NCI-H2196 (cell line): ENCODE measurements around the gene PRR16.

Experiments
- DNase-seq: peaks from one replicate; lab custom pipeline; 2025; ENCODE audit not compliant: unreplicated experiment; lab: John Stamatoyannopoulos, UW

Gene PRR16

DNA sequence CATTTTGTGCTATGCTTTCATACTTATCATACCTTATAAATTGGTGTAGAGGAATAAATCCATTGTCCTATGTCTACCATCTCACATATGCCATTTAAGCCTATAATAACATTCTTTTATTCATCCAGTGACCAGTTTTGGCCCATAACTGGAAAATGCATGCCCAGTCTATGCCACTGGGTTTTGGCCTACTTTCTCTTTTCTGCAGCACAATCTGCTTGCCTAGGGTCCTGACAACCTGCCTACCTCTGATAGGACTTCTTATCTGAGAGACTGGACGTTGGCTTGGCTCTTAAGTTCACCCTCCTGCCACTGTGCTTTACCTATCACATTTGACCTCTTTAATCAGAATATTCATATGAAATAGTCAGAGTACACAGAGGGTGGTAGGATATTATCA is 103.0 kb downstream of the PRR16 start:
- no peak for DNase-seq

DNA sequence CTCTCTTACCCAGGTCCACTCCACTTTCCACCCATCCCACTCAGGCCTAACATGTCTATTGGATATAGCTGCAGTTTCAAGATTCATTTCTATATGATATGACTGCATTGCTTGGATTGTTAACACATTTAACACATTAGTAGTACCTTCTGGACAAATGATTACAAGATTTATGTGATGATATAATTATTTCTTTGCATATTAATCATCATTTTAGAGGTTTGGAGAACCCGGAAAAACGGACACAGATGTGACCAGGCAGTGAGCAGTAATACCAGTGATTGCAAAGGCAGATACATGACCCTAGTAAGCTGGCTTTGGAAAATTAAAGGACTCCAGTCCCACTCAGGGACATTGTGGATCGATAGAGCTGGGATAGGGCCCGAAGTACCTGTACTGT is 103.8 kb downstream of the PRR16 start:
- no peak for DNase-seq

DNA sequence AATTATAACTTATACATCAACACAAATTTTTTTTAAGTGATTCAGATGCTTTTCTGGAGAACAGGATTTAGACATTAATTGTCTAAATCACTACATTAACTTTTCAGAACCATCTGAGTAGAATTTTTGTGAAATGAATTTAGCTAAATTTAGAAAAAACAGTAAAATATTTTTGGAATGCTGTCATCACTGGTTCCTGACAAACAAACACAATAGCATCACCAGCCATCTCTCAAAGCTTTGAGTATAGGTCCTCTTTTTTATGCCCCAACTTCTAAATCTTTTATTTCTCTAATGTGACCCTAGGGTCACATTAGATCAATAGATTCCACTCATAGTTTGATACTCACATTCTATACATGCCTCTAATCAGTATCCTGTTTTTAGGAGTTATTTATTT is 104.6 kb downstream of the PRR16 start:
- DNase-seq, result no peak

DNA sequence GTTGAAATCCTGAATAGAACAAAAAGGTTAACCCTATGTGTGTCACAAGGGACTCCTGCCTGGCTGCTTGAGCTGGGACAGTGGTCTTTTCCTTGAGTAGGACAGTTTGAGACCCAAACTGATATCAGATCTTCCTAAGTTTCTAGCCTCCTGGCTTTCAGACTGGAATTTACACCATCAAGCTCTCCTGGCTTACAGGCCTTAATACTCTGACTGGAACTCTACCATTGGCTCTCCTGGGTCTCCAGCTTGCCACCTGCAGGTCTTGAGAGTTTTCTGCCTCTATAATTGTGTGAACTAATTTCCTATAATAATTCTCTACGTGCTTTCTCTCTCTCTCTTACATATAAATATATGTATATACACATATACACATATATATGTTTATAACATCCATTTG is 112.5 kb downstream of the PRR16 start:
- DNase-seq, result no peak

DNA sequence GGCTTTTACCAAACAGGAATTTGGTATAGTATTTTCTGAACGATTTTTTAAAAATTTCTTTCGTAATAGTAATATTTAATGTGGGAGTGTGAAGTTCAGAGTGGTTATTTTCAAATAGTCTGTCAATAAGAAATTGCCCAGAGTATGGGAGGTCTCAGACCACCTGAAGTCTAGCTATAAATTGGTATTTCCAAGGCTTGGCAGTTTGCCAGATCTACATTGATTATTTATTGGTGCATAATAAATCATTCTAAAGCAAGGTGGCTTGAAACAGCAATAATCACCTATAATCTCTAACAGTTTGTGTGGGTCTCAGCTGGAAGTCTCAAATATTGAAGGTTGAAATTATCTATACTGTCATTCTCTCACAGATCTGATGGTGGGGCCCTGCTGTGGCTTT is 118.5 kb downstream of the PRR16 start:
- DNase-seq, result no peak

DNA sequence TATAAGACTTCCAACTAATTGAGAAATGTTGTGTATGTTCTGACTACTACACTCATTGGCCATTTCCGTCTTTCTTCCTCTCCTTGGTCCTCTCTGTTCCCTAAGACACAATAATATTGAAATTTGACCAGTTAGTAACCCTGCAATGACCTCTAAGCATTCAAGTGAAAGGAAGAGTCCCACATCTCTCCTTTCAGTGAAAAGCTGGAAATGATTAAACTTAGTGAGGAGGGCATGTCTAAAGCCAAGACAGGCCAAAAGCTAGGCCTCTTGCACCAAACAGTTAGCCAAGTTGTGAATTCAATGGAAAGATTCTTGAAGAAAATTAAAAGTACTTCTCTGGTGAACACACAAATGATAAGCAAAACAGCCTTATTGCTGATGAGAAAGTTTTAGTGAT is 122.5 kb downstream of the PRR16 start:
- no peak for DNase-seq

DNA sequence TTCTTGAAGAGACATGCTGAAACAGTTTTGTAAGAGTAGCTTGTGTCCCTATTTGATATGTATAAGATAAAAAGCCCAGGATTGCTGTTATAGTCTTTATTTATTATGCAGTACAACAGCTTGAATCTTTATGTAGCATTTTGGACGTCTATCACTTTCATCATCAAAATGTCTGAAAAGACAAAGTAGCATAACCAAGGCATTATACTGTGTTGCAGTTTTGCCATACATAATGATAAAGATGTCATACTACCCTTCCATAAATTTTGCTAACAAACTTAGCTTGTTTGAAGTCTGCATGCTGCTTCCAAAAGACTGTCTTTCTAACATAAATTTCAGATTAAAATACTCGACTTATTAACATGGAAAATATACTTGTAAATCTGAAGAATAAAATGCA is 127.8 kb downstream of the PRR16 start:
- no peak for DNase-seq

DNA sequence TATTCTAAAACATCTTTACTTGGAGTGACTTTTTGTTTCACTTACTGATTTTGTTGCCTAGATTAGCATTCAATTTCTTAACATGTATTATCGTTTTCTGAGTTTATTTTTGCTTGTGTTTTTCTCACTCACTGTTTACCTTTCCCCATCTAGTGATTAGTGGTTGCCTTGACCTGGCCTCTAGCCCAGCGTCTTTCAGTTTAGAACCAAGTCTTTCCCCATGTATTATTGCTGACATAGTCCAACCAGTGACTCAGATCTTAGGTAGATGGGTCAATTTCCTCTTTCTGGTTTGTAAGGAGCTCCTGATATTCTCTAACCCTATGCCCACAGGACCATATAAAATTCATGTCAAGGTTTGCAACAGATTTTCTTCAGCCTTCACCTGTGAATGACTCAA is 135.5 kb downstream of the PRR16 start:
- DNase-seq, result no peak

DNA sequence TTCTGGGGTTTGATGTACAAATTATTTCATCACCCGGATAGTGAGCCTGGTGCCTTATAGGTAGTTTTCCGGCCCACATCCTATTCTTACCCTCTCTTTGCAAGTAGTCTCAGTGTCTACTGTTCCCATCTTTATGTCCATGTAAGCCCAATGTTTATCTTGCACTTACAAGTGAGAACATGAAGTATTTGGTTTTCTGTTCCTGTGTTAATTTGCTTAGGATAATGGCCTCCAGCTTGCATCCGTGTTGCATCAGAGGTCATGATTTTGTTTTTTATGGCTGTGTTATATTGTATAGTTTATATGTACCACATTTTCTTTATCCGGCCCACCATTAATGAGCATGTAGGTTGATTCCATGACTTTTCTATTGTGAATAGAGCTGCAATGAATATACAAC is 136.5 kb downstream of the PRR16 start:
- DNase-seq, result no peak

DNA sequence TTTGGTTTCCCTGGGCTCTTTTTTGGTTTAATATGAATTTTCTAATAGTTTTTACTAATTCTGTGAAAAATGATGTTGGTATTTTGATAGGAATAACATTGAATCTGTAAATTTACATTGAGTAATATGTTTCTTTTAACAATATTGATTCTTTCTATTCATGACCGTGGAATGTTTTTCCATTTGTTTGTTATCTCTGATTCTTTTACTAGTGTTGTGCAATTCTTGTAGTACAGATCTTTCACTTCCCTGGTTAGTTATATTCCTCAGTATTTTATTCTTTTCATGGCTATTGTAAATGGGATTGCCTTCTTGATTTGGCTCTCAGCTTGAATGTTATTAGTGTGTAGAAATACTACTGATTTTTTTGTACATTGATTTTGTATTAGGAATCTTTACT is 137.9 kb downstream of the PRR16 start:
- DNase-seq, result no peak

DNA sequence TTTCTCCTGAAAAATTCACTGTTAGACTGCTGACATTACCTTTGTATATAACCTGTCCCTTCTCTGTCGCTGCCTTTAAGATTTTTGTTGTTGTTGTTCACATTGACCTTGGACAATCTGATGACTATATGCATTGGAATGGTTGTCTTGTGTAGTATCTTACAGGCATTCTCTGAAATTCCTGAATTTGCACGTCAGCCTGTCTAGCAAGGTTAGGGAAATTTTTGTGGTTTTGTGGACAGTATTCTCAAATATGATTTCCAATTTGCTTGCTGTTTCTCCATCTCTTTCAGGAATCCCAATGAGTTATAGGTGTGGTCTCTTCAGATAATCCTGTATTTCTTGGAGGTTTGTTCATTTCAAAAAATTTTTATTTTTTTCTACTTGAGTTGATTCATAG is 140.8 kb downstream of the PRR16 start:
- no peak for DNase-seq

DNA sequence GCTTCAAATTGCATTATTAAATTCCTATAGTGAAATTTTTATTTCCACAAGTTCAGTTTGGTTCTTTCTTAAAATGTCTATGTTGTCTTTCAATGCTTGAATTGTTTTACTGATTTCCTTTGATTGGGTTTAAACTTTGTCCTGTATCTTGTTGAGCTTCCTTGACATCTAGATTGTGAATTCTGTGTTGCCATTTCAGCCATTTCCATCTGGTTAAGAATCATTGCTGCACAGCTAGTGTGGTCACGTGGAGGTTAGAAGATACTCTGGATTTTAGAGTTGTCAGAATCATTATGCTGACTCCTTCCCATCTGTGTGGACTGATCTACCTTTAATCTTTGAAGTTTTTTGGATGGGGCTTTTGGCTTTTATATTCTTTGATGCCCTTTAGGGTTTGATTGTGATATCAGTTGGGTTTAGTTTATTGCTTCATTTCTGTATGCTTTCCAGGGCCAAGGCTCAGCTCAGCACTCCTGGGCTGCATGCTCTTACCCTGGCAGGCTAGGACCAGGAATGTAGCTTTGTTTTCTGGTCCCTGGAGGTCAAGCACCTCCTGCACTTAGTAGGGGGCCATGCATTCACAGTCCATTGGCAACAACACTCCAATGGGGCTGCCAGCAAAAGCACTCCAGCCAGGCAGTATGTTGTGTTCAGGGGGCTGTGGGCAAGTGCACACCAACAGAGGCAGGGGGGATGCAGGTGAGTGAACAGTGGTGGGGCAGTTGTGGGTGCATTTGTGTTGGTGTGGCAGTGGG is 141.4 kb downstream of the PRR16 start:
- DNase-seq, result no peak

DNA sequence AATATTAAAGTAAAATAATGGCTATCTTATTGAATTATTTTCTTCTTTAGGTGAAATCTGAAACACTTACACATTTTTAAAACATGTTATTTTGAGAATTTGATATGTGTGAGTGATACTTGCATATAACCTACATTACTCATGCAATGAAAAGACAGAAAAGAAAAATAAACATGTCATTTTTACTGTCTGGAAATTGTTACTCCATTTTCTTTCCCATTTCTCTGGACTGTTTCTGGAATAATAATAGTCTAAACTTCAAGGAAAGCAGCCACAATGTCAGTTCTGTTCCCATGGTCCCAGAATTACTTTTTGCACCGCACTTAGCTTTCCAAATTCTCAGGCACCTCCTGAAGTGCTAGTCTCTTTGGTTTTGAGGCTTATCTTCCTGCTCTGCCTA is 145.5 kb downstream of the PRR16 start:
- no peak for DNase-seq

DNA sequence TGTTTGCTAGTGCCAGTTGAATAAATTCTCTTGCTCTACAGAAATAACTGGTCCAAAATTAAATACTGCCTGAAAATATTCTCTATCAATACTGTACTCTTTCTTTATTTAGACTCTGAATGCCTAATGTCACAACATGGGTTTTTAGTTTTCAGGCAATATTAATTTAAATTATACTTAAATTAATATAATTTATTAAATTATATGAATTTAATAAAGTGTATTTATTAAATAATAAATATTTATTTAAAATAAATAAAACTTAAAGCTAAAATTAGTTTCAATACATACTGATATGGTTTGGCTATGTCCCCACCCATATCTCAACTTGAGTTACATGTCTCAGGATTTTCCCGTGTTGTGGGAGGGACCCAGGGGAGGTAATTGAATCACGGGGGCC is 146.0 kb downstream of the PRR16 start:
- DNase-seq, result no peak

DNA sequence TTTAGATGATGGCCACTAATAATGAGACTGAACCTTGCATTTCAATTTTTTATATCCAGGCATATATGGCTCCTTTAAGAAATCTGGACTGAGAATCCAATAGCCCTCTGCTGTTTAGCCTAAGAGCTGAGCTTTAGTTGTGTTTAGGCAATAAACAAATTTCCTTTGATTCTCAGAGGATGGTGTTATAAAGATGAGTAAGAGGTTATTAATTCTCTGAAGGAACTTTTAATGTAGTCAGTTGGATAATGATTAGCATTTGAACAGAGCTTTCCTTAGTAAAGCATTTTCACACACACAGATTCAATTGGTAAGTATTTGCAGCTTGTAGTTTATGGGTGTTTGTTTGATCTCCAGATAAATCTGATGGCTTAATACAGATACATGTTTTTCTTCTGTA is 149.6 kb downstream of the PRR16 start:
- DNase-seq, result no peak

DNA sequence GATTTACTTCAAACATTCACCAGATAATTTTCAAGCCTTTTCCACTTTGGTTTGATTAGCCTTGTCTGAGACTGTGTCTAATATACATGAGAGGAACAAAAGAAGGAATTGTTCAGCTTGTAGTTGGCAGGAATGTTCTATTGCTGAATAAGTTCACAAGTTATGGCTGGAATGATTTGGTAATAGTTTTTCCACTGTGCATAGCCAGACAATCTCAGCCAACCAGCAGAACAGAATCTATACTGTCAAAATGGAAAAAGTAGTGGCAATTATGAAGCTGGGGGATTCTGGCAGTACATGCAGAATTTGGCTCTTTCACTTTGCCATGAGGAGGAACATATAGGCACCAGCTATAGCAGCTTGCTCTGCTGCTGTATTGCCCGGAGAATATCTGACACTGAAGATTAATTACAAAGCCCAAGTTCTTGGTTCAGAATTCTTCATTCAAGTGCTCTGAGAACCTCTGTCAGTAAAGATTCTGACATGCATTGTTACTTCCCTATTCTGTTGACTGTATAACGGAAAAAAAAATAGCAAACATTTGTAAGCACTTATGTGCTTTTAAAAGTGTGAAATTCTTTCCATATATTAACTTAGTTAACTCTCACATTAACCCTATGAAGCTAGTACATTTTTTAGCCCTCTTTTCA is 150.6 kb downstream of the PRR16 start:
- DNase-seq, result no peak

DNA sequence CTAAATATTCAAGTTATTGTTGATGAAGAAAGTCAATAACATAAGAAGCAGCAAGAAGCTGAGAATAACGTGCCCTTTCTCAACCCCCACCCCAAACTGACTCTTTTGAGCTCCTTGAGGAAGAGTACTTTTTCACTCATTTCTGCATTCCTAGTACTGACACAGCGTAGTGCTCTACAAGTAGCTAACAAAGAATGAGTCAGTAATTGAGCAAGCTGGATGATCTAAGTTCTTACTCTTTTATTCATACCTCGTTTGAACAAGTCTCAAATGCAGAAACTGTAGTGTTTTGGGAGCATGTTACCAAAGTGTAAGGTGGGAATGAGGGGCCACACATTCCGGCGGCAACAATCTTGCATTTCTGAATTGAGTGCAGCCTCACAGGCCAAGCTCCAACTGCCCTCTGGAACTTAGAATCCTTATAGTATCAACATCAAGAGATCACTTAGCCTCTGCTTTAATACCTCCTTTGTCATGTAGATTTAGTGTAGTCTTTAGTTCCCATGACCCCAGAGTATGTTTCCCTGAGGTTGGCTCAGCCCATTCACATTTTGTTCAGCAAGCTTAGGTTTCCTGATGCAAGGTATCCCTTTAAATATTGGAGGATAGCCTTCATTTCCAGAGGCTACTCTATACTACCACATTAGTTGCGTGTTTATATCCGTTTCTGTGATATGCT is 152.0 kb downstream of the PRR16 start:
- DNase-seq, result no peak

DNA sequence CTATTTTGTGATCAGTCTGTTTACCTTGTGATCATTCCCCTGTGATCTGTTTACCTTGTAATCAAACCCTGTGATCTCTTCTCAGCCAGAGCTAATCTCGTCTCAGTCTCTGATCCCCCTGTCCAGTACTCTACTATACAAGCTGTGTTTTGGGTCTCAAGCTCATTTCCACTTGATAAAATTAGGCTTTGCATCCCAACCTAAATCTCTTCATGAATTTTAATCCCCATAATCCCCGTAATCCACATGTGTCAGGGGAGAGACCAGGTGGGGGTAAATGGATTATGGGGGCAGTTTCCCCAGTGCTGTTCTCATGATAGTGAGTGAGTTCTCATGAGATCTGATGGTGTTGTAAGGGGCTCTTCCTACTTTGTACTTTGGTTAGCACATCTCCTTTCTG is 157.2 kb downstream of the PRR16 start:
- DNase-seq, result no peak

DNA sequence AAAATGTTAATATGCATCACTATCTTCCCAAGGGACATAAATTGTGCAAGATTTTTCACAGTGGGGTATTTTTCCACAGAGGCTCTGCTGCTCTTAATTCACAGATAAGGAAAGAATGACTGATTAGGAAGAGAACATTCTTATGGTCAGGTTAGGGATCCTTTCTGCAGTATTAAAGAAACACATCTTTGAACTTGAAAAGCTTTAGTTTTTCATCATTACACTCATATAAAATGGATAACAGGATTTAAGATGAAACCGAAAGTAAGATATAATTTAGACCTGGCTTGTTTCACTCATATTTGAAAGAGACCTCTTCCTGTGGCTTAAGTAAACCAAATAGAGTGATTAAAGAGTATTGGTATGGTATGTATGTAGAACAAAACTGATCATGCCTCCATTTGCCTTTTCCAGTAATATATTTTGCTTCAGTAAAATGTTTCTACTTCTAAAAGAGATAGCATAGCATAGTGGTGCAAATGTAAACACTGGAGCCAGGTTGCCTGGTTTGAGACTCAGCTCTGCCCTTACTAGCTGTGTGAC is 160.0 kb downstream of the PRR16 start:
- no peak for DNase-seq

DNA sequence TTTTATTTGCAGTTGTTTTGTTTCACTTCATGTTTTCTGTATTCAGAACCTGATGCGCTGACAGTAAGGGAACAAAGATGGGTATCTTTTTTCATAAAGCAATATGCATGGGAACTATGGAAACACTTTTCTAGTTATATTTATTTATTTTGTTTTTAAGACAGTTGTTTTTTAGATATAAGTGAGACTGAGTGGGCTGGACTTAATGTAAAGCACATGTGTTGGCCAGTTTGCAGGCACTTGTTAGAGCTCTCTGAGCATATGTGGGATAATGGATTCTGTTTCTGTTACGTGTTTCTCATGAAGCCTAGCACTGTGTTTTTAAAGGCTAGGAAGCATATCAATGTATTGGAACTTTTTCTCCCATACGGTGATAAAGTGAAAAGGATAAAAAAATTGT is 164.1 kb downstream of the PRR16 start:
- DNase-seq, result no peak

DNA sequence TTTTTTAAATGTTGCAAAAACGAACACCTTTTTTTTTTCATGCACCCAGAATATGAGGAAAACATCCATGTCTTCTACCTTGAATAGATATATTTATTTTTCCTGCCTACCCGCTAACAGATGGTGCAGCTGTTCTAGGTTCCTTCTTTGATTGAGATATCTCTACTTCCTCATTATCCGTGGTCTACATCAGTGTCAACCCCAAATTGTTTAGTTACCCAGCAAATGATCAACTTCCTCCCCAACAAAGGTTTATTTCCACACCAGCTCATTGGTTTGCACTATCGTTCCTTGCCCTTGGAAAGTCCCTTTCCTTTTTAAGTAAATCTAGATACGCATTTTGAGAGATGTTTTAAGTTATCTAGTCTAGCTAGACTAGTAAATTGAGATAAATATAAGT is 166.4 kb downstream of the PRR16 start:
- DNase-seq, result no peak

DNA sequence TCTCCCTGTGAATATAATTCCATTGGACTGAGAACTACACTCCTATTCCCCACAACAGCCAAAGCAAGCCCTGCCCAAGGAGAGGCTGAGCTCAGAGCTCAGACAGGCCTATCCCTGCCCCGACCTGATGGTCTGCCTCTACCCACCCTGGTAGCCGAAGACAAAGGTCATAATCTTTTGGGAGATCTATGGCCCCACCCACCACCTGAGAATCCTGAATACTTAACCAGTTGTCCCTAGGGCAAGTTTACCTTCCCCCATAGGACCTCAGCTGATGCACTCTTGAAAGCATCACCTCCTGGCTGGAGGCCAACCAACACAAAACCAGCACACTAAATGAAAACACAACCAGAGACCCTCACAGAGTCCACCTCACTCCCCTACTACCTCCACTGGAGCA is 167.5 kb downstream of the PRR16 start:
- DNase-seq, result no peak
